Measurements from ENCODE around the gene PDE4D. TPM values are rescaled to one million over a fixed set of nuclear protein-coding genes. Genes with fewer than 3 reads are reported as not detected.

Gene PDE4D
- total RNA-seq, 4 donors from 2014 or later = 15.9 to 66.3 (median 48.7) TPM

DNA sequence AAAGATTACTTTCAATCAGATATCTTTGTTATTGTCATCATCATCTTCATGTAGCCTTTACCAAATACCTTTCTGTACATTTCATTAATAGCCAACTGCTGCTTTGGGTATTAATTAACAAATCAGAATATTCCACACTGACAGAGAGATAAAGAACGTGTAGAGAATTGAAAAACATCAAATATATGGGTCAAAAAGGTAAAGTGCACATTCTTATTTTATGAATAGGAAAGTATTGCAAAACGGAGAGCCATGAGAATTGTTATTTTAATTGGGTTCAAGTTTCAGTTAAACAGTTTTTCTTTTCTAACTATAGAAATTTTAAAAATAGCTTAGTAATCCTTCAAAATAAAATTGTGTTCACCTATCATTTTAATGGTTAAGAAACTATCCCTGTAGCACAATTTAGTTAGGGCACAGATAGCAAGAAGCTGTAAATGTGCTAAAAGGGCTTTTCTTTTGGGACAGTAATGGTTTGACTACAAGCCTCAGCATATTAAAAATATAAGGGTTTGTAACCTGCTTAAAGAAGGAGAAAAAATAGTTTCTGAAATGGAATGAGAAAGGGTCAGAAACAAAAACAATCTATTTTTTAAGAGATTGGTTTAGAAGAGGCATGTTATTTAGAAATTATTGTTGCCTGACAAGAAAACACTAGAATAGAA lies 62.9 kb downstream of the PDE4D start:
- no peak for DNase-seq (ENCODE audit: low spot score in 2 of 2)
- H3K36me3 ChIP-seq = no peaks in the 10 kb centered on the region
- H3K9me3 ChIP-seq = no peaks in the 10 kb centered on the region
- H3K4me1 ChIP-seq = peaks cover 0 to 7% (median 0%) of the 10 kb centered on the region in 4 donors
- H3K4me3 ChIP-seq = no peak overlapping the region
- TF ChIP-seq, protein P1, sequence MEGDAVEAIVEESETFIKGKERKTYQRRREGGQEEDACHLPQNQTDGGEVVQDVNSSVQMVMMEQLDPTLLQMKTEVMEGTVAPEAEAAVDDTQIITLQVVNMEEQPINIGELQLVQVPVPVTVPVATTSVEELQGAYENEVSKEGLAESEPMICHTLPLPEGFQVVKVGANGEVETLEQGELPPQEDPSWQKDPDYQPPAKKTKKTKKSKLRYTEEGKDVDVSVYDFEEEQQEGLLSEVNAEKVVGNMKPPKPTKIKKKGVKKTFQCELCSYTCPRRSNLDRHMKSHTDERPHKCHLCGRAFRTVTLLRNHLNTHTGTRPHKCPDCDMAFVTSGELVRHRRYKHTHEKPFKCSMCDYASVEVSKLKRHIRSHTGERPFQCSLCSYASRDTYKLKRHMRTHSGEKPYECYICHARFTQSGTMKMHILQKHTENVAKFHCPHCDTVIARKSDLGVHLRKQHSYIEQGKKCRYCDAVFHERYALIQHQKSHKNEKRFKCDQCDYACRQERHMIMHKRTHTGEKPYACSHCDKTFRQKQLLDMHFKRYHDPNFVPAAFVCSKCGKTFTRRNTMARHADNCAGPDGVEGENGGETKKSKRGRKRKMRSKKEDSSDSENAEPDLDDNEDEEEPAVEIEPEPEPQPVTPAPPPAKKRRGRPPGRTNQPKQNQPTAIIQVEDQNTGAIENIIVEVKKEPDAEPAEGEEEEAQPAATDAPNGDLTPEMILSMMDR (IDR thresholded peaks at IDR 0.05) = no peak
- no peak for TF ChIP-seq POLR2A (IDR thresholded peaks at IDR 0.05)
- no peak for TF ChIP-seq EP300 (IDR thresholded peaks at IDR 0.05)
- WGBS, 2 donors = 57 to 62% methylated on average over 2 of the region's 2 CpGs
- H3K27me3 ChIP-seq = no peaks in the 10 kb centered on the region
- H3K27ac ChIP-seq = no peak overlapping the region

DNA sequence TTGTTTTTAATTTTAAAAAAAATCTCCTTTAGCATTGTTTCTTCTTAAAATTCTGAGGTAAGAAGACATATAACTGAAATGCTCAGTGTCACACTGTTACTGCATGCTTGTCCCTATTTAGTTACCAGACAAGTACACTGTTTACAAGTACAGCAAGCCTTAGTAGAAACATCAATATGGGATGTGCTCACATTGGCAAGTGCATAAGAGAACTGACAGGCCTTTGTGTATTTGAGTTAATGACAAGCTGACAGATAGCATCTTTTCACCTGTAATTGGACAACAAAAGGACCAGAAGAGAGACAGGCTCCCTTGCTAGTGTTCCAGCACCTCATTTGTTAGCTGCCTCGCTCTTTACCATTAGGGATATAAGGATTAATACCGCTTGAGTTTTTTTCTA lies 63.6 kb downstream of the PDE4D start:
- no peak for DNase-seq (ENCODE audit: low spot score in 2 of 2)
- TF ChIP-seq, protein P1 (IDR thresholded peaks at IDR 0.05) = no peak
- no peak for TF ChIP-seq EP300 (IDR thresholded peaks at IDR 0.05)
- no peak for TF ChIP-seq POLR2A (IDR thresholded peaks at IDR 0.05)
- WGBS, 2 donors = 92 to 93% methylated on average over 2 of the region's 2 CpGs
- Histone ChIP-seq H3K36me3 (no peaks in the 10 kb centered on the region), H3K27ac (no peak overlapping the region), H3K4me3 (no peak overlapping the region), H3K9me3 (no peaks in the 10 kb centered on the region), H3K4me1 (peaks cover 0 to 7% (median 0%) of the 10 kb centered on the region in 4 donors), H3K27me3 (no peaks in the 10 kb centered on the region)

DNA sequence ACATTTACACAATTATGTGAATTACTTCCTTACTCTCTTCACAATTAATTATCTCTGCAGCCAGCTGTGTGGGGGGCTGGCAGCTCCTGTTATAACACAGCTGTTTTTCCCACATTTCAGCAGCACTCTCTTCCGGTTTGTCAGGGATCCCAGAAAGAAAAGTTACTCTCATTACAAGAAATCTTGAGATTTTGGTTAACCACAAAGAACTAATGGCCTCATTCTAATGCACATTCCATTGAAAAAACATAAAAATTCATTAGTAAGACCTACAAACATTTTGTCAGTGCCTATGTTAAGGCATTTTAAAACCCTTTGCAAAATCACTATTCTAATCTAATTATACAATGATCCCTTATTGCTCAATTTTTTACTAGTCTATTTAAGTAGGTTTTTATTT lies 64.1 kb downstream of the PDE4D start:
- H3K4me1 ChIP-seq = peaks cover 0 to 7% (median 0%) of the 10 kb centered on the region in 4 donors
- no peaks in the 10 kb centered on the region for H3K9me3 ChIP-seq
- H3K27ac ChIP-seq = no peak overlapping the region
- H3K27me3 ChIP-seq = no peaks in the 10 kb centered on the region
- 25 to 31% methylated on average over 1 of the region's 1 CpG for WGBS, 2 donors
- no peaks in the 10 kb centered on the region for H3K36me3 ChIP-seq
- H3K4me3 ChIP-seq = no peak overlapping the region
- DNase-seq (ENCODE audit: low spot score in 2 of 2) = no peak
- TF ChIP-seq, protein P1 (IDR thresholded peaks at IDR 0.05) = no peak
- no peak for TF ChIP-seq POLR2A (IDR thresholded peaks at IDR 0.05)
- no peak for TF ChIP-seq EP300 (IDR thresholded peaks at IDR 0.05)

DNA sequence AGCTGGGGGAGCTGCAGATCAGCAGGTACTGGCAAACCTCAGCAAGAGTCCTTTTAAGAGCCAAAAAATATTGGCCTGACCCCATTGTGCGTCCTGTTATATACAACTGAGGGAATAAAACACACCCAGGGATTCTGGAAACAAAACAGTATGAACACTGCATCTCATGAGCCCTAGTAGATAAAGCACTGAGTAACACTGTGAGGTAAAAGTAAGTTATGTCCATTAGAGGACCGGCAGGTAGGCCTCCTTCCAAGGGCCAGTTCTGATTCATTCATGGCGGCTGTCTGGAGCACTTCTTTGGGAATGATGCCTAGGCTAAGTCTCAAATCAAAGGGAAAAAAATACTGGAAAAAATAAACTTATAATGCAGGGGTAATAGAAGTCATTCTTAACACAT lies 64.9 kb downstream of the PDE4D start:
- Histone ChIP-seq H3K36me3 (no peaks in the 10 kb centered on the region), H3K9me3 (no peaks in the 10 kb centered on the region), H3K27ac (no peak overlapping the region), H3K4me1 (peaks cover 0 to 7% (median 0%) of the 10 kb centered on the region in 4 donors), H3K27me3 (no peaks in the 10 kb centered on the region), H3K4me3 (no peak overlapping the region)
- 68 to 73% methylated on average over 3 of the region's 3 CpGs for WGBS, 2 donors
- TF ChIP-seq POLR2A (IDR thresholded peaks at IDR 0.05) (no peak), EP300 (IDR thresholded peaks at IDR 0.05) (no peak)
- TF ChIP-seq, protein P1 (IDR thresholded peaks at IDR 0.05) = no peak
- no peak for DNase-seq (ENCODE audit: low spot score in 2 of 2)

DNA sequence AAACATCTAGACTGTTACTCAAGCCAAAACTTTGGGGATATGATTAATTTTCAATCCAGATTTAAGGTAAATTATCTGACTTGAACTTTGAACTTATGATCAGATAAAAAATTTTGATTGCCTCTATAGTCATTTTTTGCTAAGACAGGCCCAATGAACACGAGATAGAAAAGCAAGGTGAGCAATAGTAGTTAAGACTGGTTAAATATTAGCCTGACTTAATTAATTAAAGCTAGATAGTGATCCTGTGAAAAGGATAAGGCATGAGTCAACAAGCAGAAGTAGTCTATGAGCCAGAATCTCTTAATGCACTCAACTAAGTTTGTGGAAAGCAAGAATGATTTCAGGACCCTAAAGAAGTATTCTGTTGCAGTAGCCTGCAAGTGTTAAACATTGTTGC lies 66.5 kb downstream of the PDE4D start:
- H3K36me3 ChIP-seq = no peaks in the 10 kb centered on the region
- no peak overlapping the region for H3K27ac ChIP-seq
- WGBS, 2 donors = 77 to 87% methylated on average over 1 of the region's 1 CpG

More for the DNA sequence above, 66.5 kb downstream of the PDE4D start:
- H3K4me1 ChIP-seq = peaks cover 0 to 7% (median 0%) of the 10 kb centered on the region in 4 donors
- no peak for DNase-seq (ENCODE audit: low spot score in 2 of 2)
- no peaks in the 10 kb centered on the region for H3K27me3 ChIP-seq
- no peak overlapping the region for H3K4me3 ChIP-seq
- H3K9me3 ChIP-seq = no peaks in the 10 kb centered on the region
- TF ChIP-seq EP300 (IDR thresholded peaks at IDR 0.05) = no peak
- TF ChIP-seq POLR2A (IDR thresholded peaks at IDR 0.05) = no peak
- TF ChIP-seq, protein P1 (IDR thresholded peaks at IDR 0.05) = no peak

Measured in tibial nerve (tissue), 4 donors.